Measurements from ENCODE around the gene BTNL2.
A peak's percentile ranks its signal among the peaks of the same experiment; 100 is the strongest.

BTNL2 gene

DNA sequence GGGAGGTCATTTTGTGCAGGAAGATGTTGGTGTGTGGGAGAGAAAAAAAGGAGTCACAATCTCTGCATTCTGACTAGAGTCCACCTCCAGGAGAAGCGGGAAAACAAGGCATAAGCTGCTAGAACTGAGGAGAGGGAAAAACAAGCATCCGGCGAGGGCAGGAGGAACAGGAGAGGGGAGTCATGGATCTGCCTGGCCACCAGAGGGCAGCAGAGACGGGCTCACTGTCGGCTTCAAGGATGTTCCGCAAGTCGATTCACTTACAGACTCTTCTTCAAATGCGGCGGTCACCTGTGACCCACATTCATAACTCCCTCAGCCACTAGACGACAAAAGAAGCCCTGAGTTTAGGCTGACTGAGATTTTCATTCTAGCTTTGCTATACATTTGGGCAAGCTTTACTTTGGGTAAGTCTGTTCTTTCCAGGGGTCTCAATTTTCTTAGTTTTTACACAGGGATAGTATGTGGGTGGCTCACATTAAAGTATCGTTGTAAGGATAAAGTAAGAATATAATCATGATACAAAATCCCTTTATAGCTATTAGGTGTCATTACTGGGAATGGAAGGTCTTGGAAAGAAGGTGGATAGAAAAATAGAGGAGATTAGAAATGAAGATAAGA, 6.6 kb upstream of the BTNL2 start:
- peak; percentile 78 for DNase-seq

DNA sequence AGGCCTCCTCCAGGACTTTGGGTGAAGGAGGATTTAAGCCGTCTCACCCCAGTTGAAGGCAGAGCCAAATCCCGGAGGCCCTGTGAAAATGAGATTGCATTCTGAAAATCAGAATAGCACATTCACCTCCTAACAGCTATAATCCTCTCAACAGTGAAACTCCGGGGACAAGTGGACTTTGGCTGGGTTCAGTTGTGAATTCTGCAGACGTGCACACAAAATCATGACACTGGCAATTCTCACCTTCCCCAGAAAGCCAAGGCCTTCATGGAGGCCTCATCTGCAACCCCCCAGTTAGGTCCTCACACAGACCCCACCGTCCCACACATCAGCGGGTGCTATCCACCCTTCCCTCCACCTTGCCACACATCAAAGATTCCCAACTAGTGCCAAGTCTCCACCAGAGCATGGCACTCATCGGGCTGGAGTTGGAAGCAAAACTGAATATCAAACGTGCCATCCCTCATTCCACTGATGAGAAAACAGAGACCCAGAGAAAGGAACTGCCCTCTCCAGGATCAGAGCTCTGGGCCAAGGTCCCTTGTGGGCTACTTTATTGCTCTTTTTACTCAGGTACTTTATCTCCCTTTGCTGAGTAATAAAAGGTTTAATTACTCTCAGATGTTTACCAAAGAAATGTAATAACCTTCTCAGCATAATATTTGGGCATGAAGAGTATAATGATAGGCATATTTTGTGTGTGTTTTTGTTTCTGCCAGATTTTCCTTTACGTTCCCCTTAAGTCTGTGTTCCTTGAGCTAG, 4.8 kb upstream of the BTNL2 start:
- DNase-seq = no peak

DNA sequence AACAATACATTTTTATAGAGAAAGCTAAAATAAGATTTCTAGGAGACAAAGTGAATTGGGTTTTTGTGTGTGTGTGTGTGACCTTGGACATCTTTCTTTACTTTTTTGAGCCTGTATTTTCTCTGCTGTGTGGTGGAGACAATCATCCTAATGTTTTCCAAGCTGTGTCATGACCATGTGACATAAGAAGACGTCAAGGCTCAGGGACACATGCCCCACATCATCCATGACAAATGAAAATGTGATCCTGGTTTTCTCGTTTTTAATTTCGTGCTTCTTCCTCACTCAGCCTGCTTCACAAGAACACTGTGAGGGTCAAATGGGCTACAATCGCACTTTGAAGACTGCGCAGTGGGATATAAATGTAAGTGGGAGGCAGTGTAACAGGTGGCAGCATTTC, 3.9 kb upstream of the BTNL2 start:
- DNase-seq = no peak

DNA sequence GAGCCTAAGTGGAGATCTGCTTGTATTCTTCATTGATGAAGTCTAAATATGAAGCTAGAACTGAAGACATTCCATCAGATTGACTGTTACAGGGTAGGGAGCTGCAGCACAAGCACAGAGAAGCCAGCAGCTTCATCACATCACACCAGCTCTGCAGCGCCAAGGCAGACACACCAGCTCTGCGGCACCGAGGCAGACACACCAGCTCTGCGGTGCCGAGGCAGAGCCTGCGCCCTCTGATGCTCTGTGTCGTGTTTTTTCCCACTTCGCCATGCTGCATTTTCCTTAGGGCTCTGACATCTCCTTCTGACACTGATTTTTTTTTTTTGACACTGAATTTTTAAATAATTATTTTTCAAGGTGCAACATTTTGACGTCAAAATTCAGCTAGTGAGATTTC, 784 bp downstream of the BTNL2 start:
- DNase-seq = no peak

DNA sequence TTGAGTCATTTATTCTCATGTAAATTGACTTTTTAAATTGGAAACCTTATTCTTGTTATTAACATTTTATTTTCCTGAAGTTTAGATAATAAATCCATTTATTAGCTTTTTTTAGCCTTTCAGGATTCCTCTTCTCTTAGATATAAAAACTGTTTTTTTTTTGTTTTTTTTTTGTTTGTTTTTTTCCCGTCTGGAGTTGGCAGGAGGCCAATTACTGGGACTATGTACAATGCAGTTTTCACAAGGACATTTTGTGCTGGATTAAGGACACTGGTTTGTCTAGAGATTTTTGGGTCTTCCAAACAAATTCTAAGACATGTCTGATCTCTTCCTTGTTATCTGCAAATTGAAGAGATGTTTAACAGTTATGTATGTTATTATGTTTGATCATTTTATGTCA, 1.3 kb downstream of the BTNL2 start:
- DNase-seq = no peak

DNA sequence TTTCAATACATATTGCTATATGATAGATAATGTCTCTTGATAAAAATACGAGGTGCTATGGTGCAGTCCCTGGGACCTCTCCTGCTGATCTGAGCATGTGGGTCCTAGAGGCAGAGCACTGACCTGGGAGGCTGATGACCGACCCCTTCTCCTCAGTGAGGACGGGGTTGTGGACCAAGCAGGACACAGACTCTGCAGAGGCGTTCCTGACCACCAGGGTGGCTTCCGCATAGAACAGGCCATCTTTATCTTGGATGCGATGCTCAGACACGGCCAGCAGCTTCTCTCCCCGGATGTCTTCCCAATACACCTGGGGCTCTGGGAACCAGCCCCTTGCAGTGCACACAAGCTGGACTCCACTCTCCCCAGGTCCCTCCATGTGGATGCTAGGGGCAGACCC, 4.2 kb downstream of the BTNL2 start:
- DNase-seq = no peak

DNA sequence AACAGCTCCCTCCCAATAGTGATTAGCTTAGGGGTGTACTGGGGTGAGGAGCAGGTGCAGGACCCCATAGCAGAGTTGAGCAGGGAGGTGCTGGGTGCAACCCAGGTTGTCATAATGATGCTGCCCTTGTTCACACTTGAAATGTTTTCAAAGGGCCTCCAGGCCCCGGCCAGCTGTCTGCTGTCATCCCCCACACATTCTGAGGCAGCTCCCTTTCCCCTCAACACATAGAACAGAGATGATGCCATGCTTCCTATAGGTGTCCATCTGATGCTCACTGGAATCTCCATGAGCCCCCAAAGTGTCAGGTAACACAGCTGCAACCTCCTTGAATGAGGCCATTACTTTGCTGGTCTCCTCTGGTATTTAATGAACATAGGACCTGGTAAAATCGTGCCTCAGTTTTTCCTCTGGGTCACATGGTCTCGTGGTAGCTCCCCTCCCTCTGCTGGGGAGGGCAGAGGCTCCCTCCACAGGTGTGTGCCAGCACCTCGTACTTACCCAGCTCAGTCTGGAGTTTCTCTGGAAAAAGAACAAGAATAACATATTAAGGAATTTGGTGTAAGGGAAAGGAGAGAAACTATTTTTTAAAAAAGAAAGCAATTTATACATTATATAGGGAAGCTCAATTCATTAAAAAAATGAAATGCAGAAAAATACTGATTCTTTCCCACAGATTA, 5.6 kb downstream of the BTNL2 start:
- no peak for DNase-seq

DNA sequence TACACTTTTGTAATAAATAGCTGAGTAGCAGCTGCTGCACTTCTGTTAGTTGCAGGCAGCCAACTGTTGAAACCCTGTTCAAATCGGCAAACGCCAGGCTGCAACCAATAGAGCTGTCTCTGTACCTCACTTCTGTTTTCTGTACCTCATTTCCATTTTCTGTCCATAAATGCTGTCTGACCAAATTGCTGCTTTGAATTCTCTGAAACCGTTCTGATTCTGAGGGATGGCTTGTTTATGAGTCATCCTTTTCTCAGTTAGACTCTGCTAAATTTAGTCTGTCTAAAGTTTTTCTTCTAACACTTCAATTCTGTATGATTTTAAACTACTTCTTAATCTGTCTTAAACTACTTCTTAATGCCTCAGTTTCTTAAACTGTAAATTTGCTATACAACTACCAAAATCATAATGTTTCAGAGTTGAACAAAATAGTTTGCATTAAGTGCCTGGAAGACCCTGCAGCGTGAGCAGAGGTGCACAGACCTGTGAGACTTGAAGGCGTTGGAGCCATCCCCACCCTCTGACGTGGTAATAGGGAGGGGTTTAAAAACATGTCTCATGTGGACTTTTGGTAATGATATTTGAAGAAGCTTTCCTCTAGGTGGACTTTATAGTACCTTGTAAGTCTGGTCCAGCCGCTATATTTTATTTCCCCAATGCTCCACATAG, 9.6 kb downstream of the BTNL2 start:
- DNase-seq = no peak

DNA sequence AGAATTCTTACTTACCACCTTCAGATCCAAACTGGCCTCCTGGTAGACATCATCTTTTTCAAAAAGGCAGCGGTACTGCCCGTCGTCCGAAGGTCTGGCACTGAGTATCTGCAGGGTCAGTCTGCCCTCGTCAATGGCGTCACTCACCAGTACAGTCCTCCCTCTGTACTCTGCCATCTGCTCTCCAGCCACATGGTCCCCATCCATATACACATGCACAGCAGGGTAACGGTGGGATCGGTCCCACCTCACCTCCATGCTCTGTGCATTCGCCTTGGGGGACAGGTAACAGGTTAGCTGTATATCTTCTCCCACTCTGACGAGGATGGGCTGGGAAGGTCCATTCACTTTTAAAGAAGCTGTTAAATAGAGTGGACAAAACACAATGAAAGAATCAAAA, 11.0 kb downstream of the BTNL2 start:
- no peak for DNase-seq

DNA sequence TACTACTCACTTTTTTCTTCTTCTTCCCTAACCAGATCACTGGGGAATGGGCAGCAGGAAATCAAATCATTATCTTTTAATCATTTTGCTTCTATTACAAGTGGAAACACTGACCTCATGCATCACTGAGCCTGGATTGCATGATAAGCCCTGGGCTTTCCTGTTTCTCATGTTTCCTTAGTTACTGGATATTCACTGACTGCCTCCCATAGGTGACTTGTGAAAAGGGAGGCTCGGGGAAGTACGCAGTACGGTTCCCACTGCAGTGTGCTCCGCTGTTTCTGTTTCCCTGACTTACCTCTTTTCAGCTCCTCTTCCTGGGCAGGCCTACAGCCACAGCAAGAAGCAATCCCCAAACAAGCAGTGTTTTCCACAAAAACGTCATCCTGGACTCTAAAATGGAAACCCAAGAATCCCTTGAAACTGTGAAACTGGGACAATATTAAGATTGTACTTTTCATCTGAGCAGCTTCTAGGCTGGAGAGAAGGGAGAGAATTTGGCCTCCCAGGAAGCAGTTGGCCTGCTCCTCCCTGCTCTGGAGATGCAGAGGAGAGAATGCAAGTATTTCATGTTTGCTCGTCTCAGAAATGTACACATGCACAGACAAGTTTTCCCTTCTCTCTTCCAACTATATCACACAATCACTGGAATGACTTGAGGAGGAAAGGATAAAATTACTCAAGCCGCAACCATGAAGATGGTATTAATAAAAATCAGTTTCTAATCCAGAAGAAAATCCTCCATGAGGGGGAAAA, 13.1 kb downstream of the BTNL2 start:
- no peak for DNase-seq

DNA sequence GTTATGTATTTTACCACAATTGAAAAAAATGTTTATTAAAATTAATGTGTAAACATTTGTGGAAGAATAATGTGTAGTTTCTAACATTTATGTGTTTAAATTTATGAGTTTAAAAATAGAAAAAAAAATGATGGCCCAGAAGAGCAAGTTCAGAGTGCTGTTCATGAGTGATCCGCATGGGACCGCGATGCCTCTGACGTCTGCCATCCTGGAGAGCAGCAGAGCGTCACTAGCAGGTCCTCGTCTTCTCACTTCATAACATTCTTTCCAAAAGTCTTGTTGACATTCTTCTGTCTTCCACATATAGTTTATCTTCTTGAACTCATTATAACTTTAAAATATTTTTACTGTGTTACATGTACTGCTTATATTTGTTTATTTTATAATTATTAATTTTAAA, 15.5 kb downstream of the BTNL2 start:
- DNase-seq = no peak

DNA sequence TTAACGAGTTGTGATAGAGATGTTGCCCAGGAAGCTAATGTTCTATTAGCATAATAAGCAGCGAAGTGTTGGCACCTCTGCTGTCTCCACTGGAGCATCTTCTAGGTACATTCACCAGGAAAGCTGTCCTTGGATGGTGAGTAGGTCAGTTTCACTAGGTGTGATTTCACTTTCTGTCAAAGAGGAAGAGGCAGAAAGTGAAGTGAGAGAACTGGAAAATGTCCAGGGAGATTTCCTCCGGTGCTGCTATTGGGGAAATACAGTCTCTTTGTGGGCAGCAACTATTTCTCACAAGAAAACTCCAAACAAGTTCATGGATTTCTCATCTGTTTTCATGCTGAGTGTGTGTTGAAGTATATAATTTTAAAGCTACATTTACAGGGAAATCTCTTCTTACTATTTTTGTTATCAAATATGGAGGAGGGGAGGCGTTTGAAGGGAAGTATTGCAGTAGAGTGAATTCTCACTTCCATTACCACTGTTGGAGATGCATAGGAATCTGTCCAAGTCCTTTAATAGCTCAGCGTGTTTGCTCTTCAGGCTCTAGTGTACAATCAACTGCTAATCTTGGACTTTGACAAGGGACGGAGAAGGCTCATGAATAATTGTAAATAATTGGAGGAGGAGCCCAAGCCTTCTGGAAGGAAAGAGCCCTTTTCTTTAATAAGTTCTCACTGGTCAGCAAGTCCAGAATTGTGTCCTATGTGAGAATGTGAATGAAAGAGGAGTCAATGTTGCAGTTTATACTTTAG, 19.2 kb downstream of the BTNL2 start:
- no peak for DNase-seq

DNA sequence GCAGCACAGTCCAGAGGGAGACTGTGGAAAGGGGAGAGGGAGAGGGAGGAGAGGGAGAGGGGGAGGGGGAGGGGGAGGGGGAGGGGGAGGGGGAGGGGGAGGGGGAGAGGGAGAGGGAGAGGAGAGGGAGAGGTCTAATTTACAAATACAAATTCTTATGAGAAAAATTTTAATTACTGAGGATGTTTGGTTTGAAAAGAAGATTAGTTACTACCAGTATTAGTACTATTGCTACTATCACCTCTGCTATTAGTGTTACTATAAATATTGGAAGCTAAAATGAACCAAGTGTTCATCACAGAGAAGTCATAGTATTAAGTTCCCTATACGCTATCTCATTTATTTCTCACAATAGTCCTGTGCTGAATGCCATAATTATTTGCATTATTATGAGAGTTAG, 20.9 kb downstream of the BTNL2 start:
- no peak for DNase-seq

DNA sequence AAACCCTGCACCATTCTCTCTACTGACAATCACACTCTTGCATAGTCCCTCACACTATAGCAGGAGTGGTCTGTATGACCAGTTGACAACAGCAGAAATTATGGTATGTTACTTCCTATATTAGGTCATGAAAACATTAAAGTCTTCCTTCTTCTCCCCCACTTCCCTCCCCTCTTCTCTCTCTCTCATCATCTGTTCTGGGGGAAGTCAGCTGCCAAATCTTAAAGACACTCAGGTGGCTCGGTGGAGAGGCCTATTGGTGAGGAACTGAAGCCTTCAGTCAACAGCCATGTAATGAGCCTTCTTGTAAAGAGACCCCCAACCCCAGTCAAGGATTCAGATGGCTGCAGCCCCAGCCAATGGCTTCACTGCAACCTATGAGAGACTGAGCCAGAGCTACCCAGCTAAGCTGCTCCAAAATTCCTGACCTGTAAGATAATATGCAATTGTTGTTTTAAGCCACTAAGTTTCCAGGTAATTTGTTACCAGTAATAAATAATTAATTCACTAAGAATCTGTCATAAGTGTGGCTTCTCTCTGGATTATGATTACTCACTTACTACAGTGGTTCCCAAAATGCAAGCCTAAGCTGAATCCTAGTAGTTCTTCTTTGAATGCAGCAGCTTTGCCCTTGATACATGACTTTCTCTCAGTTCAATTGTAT, 24.1 kb downstream of the BTNL2 start:
- DNase-seq = no peak

DNA sequence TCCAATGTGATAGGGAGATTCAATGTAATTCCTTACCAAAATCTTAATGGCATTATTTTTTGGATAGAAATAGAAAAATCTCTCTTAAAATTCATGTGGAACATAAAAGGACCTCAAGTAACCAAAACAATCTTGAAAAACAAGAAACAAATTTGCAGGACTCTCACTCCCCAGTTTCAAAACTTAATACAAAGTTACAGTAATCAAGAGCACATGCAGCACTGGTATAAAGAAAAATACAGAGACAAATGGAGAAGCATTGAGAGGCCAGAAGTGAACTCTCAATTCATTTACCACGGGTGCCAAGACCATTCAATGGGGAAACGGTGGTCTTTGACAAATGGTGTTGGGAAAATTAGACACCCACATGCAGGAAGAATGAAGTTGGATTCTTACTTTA, 27.4 kb downstream of the BTNL2 start:
- no peak for DNase-seq

DNA sequence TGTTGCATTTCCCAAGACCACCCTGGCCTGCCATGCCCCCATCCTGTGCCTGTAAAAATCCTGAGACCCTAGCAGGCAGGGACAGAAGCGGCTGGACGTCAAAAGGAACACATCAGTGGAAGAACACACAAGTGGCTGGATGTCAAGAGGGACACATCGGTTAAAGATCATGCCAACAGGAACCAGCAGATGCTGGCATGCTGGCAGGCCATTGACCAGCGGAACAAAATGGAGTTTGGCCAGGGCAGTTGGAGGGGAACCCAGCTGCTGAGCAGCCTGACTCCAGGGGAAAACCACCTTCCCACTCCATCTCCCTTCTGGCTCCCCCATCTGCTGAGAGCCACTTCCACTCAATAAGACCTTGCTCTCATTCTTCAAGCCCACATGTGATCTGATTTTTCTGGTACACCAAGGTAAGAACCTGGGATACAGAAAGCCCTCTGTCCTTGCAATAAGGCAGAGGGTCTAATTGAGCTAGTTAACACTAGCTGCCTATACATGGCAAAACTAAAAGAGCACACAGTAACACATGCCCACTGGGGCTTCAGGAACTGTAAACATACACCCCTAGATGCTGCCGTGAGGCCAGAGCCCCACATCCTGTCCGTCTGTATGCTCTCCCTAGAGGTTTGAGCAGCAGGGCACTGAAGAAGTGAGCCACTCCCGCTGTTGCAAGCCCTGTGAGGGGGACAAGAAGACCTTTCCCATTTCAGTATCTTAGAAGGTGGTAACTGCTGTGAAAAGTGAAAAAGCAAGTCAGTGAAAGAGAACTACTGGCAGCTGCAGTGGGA, 31.0 kb downstream of the BTNL2 start:
- no peak for DNase-seq

DNA sequence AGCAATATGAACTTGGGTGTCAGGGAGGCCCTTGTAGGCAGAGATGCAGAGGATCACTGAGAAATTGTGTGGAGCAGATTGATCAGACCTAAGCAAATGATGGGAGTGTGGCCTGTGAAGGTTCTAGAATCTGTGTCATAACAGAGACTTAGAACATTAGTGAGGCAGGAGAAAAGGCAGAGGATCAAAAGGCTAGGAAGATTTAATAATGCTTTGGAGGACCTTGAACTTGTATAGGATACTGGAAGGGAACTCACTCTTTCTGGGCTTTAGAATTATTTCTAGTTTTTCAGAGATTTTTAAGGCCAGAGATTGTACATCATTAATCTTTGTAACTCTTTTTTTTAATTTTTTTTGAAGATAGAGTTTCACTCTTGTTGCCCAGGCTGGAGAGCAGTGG, 35.2 kb downstream of the BTNL2 start, which contains the start of gene TSBP1:
TSBP1 (minus strand) TSS at position 101 of the 400 bp plus-strand sequence. CDS start 197 bp downstream, outside the sequence.
- DNase-seq = no peak

DNA sequence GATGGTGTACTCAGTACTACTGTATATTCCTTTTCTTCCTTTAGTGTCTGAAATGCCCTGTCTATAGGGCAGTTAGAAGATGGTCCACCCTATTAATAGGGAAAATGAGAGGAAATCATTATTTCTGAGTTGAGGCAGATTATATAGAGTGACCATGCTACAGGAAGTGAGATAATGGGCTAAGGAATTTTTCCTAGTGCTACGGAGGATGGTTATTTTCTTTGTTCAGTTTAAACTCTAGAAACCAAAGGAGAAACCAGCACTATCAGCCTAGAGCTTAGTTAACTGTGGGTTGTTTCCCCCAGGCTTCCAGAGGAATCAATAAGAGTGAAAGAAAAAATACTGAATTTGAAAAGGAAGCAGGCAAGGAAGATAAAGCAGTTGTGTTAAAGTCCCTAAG, 35.8 kb downstream of the BTNL2 start:
- DNase-seq = no peak

DNA sequence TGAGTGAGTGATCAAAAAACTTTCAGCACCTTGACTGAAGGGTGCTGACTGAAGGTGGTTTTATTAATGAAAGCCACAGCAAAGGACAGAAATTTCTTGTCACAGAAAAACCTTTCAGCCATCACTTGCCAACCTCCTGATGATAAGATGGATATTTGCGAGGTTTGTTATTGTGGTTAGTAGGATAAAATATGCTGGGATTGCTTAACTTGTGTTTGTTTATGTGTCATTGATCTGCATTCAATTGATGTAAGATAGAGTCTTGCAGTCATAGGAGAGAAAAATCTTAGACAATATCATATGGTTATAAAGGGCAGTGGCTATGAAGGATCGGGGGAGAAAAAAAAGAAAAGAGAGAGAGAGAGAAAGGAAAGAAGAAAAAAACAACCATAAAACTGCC, 36.5 kb downstream of the BTNL2 start:
- no peak for DNase-seq

DNA sequence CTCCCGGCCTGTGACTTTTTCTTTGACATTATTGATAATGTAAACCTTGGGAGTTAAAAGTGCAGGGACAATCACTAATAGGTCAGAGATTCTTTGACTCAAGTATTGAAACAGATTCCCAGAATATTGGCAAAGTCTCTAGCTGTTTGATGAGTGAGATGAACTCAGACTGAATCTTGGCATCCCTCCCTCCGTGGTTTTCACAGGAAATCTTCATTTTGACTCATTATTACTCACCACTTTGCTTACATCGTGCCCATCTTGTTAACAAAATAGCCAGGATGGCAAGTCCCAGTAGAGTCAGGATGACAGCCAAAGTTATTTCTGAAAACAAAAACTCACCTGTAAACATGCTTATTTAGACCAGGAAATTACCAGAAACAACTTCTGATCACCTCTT, 37.3 kb downstream of the BTNL2 start:
- no peak for DNase-seq

DNA sequence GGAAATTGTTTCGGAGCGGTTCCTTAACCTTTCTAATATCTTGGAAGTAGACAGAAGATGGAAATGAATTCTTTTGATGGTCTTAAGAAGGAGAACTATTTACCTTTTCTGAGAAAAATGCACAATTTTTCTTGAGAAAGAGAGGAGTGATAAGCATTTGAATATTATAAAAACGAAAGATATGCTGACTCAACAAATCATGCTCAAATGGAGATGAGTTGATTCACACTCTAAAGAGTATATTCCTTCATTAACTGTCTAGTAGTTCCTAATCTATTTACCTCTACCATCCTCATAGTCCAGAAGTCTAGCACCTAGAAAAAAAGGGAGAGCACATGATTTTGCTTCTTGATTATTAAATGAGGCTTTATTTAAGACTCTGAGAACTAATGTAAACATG, 39.3 kb downstream of the BTNL2 start:
- DNase-seq = no peak
